Measurements from ENCODE around the gene WDR83.

DNA sequence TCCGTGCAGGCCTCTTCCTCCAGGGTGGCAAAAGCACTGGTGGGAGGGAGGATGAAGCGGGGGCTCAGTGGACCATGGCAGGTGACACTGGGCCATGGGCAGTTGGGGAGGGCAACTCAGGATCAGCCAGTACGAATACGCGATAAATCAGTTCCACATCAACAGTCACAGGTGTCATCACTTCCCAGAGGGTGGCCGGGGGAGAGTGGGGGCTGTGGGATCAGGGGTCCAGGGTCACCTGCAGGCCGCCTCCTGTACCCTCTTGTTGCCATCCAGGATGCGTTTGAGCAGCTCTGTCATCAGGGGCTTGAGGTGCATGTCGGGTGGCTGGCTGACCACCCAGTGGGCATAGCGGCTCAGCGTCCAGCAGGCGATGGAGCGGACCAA lies 39.7 kb downstream of the WDR83 start:
- TF ChIP-seq, protein P1, sequence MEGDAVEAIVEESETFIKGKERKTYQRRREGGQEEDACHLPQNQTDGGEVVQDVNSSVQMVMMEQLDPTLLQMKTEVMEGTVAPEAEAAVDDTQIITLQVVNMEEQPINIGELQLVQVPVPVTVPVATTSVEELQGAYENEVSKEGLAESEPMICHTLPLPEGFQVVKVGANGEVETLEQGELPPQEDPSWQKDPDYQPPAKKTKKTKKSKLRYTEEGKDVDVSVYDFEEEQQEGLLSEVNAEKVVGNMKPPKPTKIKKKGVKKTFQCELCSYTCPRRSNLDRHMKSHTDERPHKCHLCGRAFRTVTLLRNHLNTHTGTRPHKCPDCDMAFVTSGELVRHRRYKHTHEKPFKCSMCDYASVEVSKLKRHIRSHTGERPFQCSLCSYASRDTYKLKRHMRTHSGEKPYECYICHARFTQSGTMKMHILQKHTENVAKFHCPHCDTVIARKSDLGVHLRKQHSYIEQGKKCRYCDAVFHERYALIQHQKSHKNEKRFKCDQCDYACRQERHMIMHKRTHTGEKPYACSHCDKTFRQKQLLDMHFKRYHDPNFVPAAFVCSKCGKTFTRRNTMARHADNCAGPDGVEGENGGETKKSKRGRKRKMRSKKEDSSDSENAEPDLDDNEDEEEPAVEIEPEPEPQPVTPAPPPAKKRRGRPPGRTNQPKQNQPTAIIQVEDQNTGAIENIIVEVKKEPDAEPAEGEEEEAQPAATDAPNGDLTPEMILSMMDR (IDR thresholded peaks at IDR 0.05; ENCODE audit: low read depth, low read length, poor library complexity, severe bottlenecking), result no peak
- TF ChIP-seq EZH2phosphoT487 (IDR thresholded peaks at IDR 0.05; ENCODE audit: borderline replicate concordance, low read length), result no peak

All from DOHH2 (cell line).